H9 (cell line): Measurements from ENCODE around the gene KANK4. TPM values are rescaled to one million over a fixed set of nuclear protein-coding genes. Genes with fewer than 3 reads are reported as not detected.

ENCODE experiments used
- DNase-seq: peaks from one replicate; pipeline ENCODE4 v3.0.0-alpha.2; 2017
- H2AFZ ChIP-seq: one replicate; pipeline ENCODE4 v1.6.1; 2013; ENCODE audit warnings: mild to moderate bottlenecking, low read length, control low read depth, moderate library complexity
- H2AK5ac ChIP-seq: 2 replicates; pipeline ENCODE4 v1.6.1; 2013; ENCODE audit warnings: low read length, control low read depth, mixed read lengths; ENCODE audit not compliant: insufficient read length
- H2BK120ac ChIP-seq: one replicate; pipeline ENCODE4 v1.6.1; 2013; ENCODE audit warnings: low read depth, mild to moderate bottlenecking, low read length, control low read depth, inconsistent platforms; ENCODE audit not compliant: poor library complexity, severe bottlenecking
- H2BK12ac ChIP-seq: 2 replicates; pipeline ENCODE4 v1.6.1; 2013; ENCODE audit warnings: low read length, control low read depth, mixed read lengths, low read depth; ENCODE audit not compliant: insufficient read length
- H2BK15ac ChIP-seq: 2 replicates; pipeline ENCODE4 v1.6.1; 2013; ENCODE audit warnings: low read depth, low read length, control low read depth
- H2BK20ac ChIP-seq: one replicate; pipeline ENCODE4 v1.6.1; 2013; ENCODE audit warnings: low read depth, mild to moderate bottlenecking, low read length, control low read depth, inconsistent platforms; ENCODE audit not compliant: poor library complexity, severe bottlenecking
- H2BK5ac ChIP-seq: 2 replicates; pipeline ENCODE4 v1.6.1; 2013; ENCODE audit warnings: low read length, control low read depth, mixed read lengths; ENCODE audit not compliant: insufficient read length
- H3K14ac ChIP-seq: 2 replicates; pipeline ENCODE4 v1.6.1; 2013; ENCODE audit warnings: low read length, control low read depth; ENCODE audit not compliant: insufficient read depth
- H3K18ac ChIP-seq: 2 replicates; pipeline ENCODE4 v1.6.1; 2013; ENCODE audit warnings: low read depth, mild to moderate bottlenecking, mixed read lengths, low read length, control low read depth; ENCODE audit not compliant: insufficient read length
- H3K23ac ChIP-seq: 2 replicates; pipeline ENCODE4 v1.6.1; 2013; ENCODE audit warnings: low read length, control low read depth, mixed read lengths, low read depth; ENCODE audit not compliant: insufficient read length
- H3K23me2 ChIP-seq: 2 replicates; pipeline ENCODE4 v1.6.1; 2013; ENCODE audit warnings: low read depth, mild to moderate bottlenecking, mixed read lengths, low read length, control low read depth; ENCODE audit not compliant: insufficient read length, poor library complexity, severe bottlenecking
- H3K27ac ChIP-seq: 2 replicates; pipeline ENCODE4 v1.5.1; 2013; ENCODE audit warnings: low read length, control low read depth, mixed read lengths, low read depth; ENCODE audit not compliant: insufficient read length
- H3K27me3 ChIP-seq: 2 replicates; pipeline ENCODE4 v1.6.1; 2013; ENCODE audit warnings: low read length, control low read depth, inconsistent platforms; ENCODE audit not compliant: insufficient read depth
- H3K4ac ChIP-seq: 2 replicates; pipeline ENCODE4 v1.6.1; 2013; ENCODE audit warnings: low read depth, mild to moderate bottlenecking, control low read depth, inconsistent platforms, low read length, moderate library complexity
- H3K4me1 ChIP-seq: 2 replicates; pipeline ENCODE4 v1.6.1; 2013; ENCODE audit warnings: low read length, control low read depth, inconsistent platforms; ENCODE audit not compliant: insufficient read depth
- H3K4me2 ChIP-seq: 2 replicates; pipeline ENCODE4 v1.6.1; 2013; ENCODE audit warnings: low read length, control low read depth, mixed read lengths; ENCODE audit not compliant: insufficient read length, insufficient read depth
- H3K56ac ChIP-seq: 2 replicates; pipeline ENCODE4 v1.6.1; 2013; ENCODE audit warnings: low read depth, mild to moderate bottlenecking, mixed read lengths, low read length, control low read depth; ENCODE audit not compliant: insufficient read length
- H3K79me1 ChIP-seq: 2 replicates; pipeline ENCODE4 v1.6.1; 2013; ENCODE audit warnings: low read depth, mild to moderate bottlenecking, moderate library complexity, low read length, control low read depth, inconsistent platforms; ENCODE audit not compliant: insufficient read depth, poor library complexity, severe bottlenecking
- H3K79me2 ChIP-seq: 2 replicates; pipeline ENCODE4 v1.6.1; 2013; ENCODE audit warnings: low read length, control low read depth, inconsistent platforms; ENCODE audit not compliant: insufficient read depth
- H3K9ac ChIP-seq: 2 replicates; pipeline ENCODE4 v1.6.1; 2013; ENCODE audit warnings: low read length, control low read depth, mixed read lengths; ENCODE audit not compliant: insufficient read length; ENCODE audit errors: extremely low read depth
- H3K9me3 ChIP-seq: one replicate; pipeline ENCODE4 v1.6.1; 2013; ENCODE audit warnings: low read depth, low read length, inconsistent platforms; ENCODE audit not compliant: control insufficient read depth
- H3T11ph ChIP-seq: one replicate; pipeline ENCODE4 v1.6.1; 2013; ENCODE audit warnings: mild to moderate bottlenecking, low read length, control low read depth, inconsistent platforms
- H4K20me1 ChIP-seq: one replicate; pipeline ENCODE4 v1.6.1; 2013; ENCODE audit not compliant: control insufficient read depth, insufficient read length, insufficient read depth
- H4K5ac ChIP-seq: 2 replicates; pipeline ENCODE4 v1.6.1; 2013; ENCODE audit warnings: low read depth, mild to moderate bottlenecking, mixed read lengths, low read length, control low read depth; ENCODE audit not compliant: insufficient read length
- H4K8ac ChIP-seq: replicated peaks from 2 replicates; pipeline ENCODE4 v1.6.1; 2013; ENCODE audit warnings: low read length, control low read depth, mixed read lengths, low read depth; ENCODE audit not compliant: insufficient read length
- H4K91ac ChIP-seq: 2 replicates; pipeline ENCODE4 v1.6.1; 2013; ENCODE audit warnings: low read depth, mild to moderate bottlenecking, moderate library complexity, mixed read lengths, low read length, control low read depth; ENCODE audit not compliant: insufficient read length
- H3K27ac Mint-ChIP-seq, 3 experiments: 2 replicates in 2 of 3; 3 replicates in 1 of 3; pipeline ENCODE4 v1.8.0; 2020 to 2021; ENCODE audit warnings: mixed read lengths in 3 of 3, mild to moderate bottlenecking in 1 of 3, moderate library complexity in 1 of 3
- H3K27me3 Mint-ChIP-seq: 2 replicates; pipeline ENCODE4 v1.8.0; 2021; ENCODE audit warnings: low read depth, mild to moderate bottlenecking, moderate library complexity, mixed read lengths
- H3K36me3 Mint-ChIP-seq, 3 experiments: 2 replicates in 2 of 3; 3 replicates in 1 of 3; pipeline ENCODE4 v1.8.0; 2020 to 2021; ENCODE audit warnings: low read depth in 3 of 3, mixed read lengths in 3 of 3; ENCODE audit not compliant: insufficient read depth in 1 of 3
- H3K4me1 Mint-ChIP-seq, 2 experiments: 2 replicates each; pipeline ENCODE4 v1.8.0; 2020; ENCODE audit warnings: mixed read lengths in 2 of 2
- H3K4me3 Mint-ChIP-seq, 2 experiments: 2 replicates in 1 of 2; 3 replicates in 1 of 2; pipeline ENCODE4 v1.8.0; 2020 to 2021; ENCODE audit warnings: mild to moderate bottlenecking in 2 of 2, mixed read lengths in 2 of 2, moderate library complexity in 1 of 2
- H3K9me3 Mint-ChIP-seq, 2 experiments: 2 replicates in 1 of 2; 3 replicates in 1 of 2; pipeline ENCODE4 v1.8.0; 2020; ENCODE audit warnings: mild to moderate bottlenecking in 2 of 2, mixed read lengths in 2 of 2, moderate library complexity in 1 of 2
- WGBS: extraction: QIAGEN DNeasy Blood & Tissue Kit; methylation state at CpG from one replicate; pipeline ENCODE4 v1.1.7; 2013; ENCODE audit warnings: missing lambda C conversion rate, low lambda C conversion rate, mixed read lengths; ENCODE audit not compliant: insufficient read length; ENCODE audit errors: extremely low coverage; 5-methylcytosine and 5-hydroxymethylcytosine counted together
- total RNA-seq: library from RNA; stranded (reverse); gene quantifications from 2 replicates; pipeline ENCODE4 v1.2.1, GENCODE V29; 2021
- TF ChIP-seq, protein P1 (sequence below): fragments of 200-600 bp; sonication (generic); conservative IDR thresholded peaks from 3 replicates; pipeline ENCODE4 v1.8.0; 2021; ENCODE audit warnings: antibody characterized with exemption, mild to moderate bottlenecking

KANK4 gene
- total RNA-seq, 1 experiment from 2014 or later, result 0.15 TPM

DNA sequence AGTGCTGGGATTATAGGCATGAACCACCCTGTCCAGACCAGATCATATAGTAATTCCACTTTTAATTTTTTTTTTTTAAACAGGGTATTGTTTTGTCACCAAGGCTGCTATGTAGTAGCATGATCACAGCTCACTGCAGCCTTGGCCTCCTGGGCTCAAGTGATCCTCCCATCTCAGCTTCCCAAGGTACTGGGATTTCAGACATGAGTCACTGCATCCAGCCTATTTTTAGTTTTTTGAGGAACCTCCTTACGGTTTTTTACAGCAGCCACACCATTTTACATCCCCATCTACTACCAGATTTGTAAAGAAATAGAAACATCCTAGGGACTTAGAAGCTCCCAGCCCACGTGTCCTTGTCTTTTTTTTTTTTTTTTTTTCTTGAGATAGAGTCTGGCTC lies 100.6 kb downstream of the KANK4 start:
- no peak overlapping the region for H2BK20ac ChIP-seq
- no peaks in the 10 kb centered on the region for H3K9me3 ChIP-seq
- H2BK12ac ChIP-seq, result no peak overlapping the region
- DNase-seq, result no peak
- no peak overlapping the region for H3K18ac ChIP-seq
- Mint-ChIP-seq H3K4me1 (no peaks in the 10 kb centered on the region), H3K9me3 (no peaks in the 10 kb centered on the region), H3K4me3 (no peak overlapping the region), H3K27ac (peak overlapping the region in 2 of 3 experiments; percentile 16 to 48; a peak in 2 of 7 replicates), H3K36me3 (peaks cover 37 to 43% (median 42%) of the 10 kb centered on the region in 3 experiments), H3K27me3 (no peaks in the 10 kb centered on the region)
- no peak overlapping the region for H3K4ac ChIP-seq
- no peak overlapping the region for H4K5ac ChIP-seq
- no peak overlapping the region for H3K9ac ChIP-seq
- H3T11ph ChIP-seq, result no peak overlapping the region
- no peak overlapping the region for H4K91ac ChIP-seq
- H2BK15ac ChIP-seq, result no peak overlapping the region
- no peak overlapping the region for H2AFZ ChIP-seq
- no peak overlapping the region for H3K23ac ChIP-seq
- H3K56ac ChIP-seq, result no peak overlapping the region
- H3K4me2 ChIP-seq, result no peak overlapping the region
- no peak overlapping the region for H4K8ac ChIP-seq
- H3K14ac ChIP-seq, result no peak overlapping the region
- H3K23me2 ChIP-seq, result no peaks in the 10 kb centered on the region
- H2BK120ac ChIP-seq, result no peak overlapping the region
- no peaks in the 10 kb centered on the region for H4K20me1 ChIP-seq
- no peak overlapping the region for H2AK5ac ChIP-seq
- TF ChIP-seq, protein P1, sequence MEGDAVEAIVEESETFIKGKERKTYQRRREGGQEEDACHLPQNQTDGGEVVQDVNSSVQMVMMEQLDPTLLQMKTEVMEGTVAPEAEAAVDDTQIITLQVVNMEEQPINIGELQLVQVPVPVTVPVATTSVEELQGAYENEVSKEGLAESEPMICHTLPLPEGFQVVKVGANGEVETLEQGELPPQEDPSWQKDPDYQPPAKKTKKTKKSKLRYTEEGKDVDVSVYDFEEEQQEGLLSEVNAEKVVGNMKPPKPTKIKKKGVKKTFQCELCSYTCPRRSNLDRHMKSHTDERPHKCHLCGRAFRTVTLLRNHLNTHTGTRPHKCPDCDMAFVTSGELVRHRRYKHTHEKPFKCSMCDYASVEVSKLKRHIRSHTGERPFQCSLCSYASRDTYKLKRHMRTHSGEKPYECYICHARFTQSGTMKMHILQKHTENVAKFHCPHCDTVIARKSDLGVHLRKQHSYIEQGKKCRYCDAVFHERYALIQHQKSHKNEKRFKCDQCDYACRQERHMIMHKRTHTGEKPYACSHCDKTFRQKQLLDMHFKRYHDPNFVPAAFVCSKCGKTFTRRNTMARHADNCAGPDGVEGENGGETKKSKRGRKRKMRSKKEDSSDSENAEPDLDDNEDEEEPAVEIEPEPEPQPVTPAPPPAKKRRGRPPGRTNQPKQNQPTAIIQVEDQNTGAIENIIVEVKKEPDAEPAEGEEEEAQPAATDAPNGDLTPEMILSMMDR, result no peak
- no peak overlapping the region for H2BK5ac ChIP-seq
- H3K79me2 ChIP-seq, result no peaks in the 10 kb centered on the region
- H3K27ac ChIP-seq, result no peak overlapping the region
- no CpG with 5 or more reads among the region's 2 CpGs for WGBS
- no peaks in the 10 kb centered on the region for H3K27me3 ChIP-seq
- no peaks in the 10 kb centered on the region for H3K79me1 ChIP-seq
- H3K4me1 ChIP-seq, result no peaks in the 10 kb centered on the region
